ENCODE results near the gene SEMA3B.
"Not testable (repeated sequence)": the region's sequence is repeated elsewhere in the genome, so short reads cannot be mapped to it uniquely, and the experiment has no call there.

Gene SEMA3B

GRCh38 chr3:50260027-50260941 lies 8.7 kb upstream of the SEMA3B start:
- DNase-seq, result peak; percentile 83

- no peak for DNase-seq
Observed at GRCh38 chr3:50260942-50261441, 8.0 kb upstream of the SEMA3B start.

DNA sequence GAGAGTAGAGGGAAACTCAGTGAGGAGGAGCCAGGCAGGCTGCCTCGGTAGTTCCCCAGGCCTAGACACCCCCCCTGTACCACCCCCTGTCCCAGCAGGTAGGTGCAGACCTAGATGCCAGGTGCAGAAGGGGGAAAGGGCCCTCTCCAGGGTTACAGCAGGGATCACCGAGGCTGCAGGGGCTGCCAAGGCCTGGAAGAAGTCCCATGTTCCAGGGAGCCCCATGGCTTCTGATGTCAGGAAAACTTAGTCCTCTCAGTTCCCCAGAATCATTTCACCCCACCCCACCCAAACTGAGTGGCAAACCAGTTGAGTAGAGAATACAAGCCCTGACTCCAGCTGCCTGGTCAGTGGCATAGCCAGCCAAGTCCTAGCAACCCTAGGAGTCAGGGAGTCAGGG lies 7.4 kb upstream of the SEMA3B start:
- no peak for DNase-seq

GRCh38 chr3:50262200-50262599 lies 6.7 kb upstream of the SEMA3B start:
- DNase-seq, result not testable (repeated sequence)

DNA sequence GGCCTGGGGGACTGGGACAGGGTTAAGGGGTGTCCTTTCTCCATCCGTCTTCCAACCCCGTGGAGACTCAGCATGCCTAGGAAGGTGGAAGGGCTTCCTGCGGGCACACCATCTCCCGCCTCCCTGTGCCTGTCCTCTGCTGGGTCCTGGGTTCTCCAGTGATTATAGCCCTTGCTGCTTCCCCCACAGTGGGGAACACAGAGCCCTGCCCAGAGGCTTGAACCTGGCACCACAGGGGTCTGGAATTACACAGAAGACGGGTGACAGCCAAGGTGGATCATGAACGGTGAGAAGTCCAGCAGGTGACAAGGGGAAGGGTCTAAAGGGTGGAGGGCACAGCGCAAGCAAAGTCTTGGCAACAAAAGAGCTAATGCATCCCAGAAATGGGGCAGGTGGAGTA lies 6.2 kb upstream of the SEMA3B start:
- DNase-seq, result no peak

DNA sequence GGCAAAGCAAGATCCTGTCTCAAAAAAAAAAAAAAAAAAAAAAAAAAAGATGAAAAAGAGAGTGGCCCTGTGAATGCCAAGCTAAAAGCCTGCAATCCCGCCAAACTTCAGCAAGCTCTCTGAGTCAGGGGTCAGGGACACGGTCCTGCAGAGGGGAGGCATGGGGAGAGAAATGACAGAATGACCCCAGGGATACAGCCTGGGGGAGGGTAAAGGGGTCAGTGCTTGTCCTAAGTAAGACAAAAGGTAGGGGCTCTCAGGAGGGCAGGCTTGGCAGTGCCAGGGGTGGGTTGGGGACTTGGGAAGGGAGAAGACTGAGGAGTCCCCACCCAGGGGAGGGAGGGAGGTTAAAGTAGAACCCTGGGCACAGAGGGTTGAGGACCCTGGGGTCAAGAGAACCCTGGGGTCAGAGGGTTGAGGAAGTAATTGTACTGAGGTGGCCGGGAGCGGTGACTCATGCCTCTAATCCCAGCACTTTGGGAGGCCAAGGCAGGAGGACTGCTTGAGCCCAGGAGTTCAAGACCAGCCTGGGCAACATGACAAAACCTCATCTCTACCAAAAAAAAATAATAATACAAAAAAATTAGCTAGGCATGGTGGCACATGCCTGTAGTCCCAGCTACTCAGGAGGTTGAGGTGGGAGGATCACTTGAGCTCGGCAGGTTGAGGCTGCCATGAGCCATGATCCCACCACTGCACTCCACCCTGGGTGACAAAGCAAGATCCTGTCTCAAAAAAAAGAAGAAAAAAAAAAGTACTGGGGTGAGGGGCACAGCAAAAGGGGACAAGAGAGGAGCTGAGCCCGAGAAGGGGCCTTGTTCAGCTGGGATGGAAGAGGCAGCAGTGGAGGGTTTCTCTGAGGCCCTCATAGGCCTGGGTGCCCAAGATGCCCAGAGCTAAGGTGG lies 5.2 kb upstream of the SEMA3B start:
- no peak for DNase-seq

GRCh38 chr3:50264383-50264963 lies 4.5 kb upstream of the SEMA3B start:
- no peak for DNase-seq

GRCh38 chr3:50264964-50265485 lies 3.9 kb upstream of the SEMA3B start:
- DNase-seq, result no peak

- DNase-seq, result no peak
Observed at GRCh38 chr3:50265571-50265970, 3.4 kb upstream of the SEMA3B start.

- no peak for DNase-seq
Observed at GRCh38 chr3:50266017-50266416, 2.9 kb upstream of the SEMA3B start.

DNA sequence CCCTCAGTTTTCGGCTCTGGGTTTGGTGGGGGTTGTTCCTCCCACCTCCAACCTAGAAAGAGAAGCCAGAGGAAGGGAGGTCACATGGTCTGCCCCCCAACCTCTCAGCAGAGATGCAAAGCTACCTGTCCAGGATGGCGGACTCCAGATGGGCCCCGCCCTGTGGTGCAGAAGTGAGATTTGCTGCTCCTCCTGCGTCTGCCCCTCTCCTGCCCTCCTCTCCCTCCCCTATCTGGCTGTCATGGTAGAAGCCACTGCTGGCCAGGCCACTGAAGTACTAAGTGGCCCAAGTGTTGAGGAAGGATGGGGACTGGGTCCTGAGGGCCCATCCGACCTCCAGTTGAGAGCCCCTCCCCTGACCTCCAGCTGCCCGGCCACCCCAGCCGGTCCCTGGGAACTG lies 2.1 kb upstream of the SEMA3B start:
- no peak for DNase-seq

- DNase-seq, result no peak
Observed at GRCh38 chr3:50267280-50267913, 1.6 kb upstream of the SEMA3B start.

DNA sequence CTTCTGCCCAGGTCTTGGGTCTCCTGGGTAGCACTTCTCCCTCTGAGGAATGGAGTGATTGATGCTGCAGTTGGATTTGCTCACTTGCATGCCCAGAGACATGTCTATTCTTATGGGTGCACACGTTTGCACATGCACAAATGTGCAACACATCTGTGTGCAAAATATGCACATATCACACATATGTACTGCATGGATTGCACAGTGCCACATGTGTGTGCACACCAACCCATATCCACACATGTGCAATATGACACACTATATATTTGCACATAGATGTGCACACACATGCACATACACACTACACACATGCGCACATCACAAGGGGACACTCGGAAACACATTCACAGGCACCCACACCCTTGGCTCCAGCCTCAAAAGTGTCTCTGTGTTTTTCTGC lies 671 bp upstream of the SEMA3B start:
- no peak for DNase-seq

- DNase-seq, result no peak
Observed at GRCh38 chr3:50269460-50269859, 513 bp downstream of the SEMA3B start.

GRCh38 chr3:50269977-50270413 lies 1.0 kb downstream of the SEMA3B start:
- DNase-seq, result no peak

DNA sequence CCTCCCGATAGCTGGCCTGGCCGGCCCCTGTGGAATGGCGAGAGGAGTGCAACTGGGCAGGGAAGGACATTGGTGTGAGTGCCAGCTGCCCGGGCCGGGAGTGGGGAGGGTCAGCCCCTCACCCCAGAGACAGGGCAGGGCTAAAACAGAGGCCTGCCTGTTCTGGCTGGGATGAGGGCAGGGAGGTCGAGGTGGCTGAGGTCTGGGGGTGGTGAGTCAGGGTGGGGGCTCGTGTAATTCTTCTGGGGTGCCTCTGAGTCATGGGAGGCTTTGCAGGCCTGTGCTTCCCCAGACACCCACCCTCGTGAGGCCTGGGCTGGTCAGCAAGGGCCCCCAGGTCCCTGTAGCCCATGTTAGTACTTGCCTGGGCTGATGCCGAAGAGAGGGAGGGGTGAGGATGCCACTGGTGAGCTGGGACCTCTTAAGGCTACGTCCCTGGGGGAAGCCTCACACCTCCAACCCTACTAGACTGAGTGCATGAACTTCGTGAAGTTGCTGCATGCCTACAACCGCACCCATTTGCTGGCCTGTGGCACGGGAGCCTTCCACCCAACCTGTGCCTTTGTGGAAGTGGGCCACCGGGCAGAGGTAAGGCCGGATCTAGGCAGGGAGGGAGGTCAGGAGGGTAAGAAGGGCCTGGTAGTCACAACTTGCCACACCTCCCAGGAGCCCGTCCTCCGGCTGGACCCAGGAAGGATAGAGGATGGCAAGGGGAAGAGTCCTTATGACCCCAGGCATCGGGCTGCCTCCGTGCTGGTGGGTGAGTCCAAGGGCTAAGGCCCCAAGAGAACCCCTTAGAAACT lies 1.7 kb downstream of the SEMA3B start:
- DNase-seq, result no peak

GRCh38 chr3:50271314-50271936 lies 2.5 kb downstream of the SEMA3B start:
- no peak for DNase-seq

DNA sequence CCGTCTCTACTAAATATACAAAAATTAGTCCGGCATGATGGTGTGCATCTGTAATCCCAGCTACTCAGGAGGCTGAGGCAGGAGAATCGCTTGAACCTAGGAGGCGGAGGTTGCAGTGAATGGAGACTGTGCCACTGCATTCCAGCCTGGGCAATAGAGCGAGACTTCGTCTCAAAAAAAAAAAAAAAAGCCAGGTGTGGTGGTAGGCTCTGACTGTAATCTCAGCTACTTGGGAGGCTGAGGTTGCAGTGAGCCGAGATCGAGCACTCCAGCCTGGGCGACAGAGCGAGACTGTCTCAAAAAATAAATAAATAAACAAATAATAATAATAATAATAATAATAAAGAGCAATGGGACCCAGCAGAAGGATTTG lies 3.6 kb downstream of the SEMA3B start:
- not testable (repeated sequence) for DNase-seq

GRCh38 chr3:50272911-50273688 lies 4.2 kb downstream of the SEMA3B start:
- DNase-seq, result peak; percentile 93

DNA sequence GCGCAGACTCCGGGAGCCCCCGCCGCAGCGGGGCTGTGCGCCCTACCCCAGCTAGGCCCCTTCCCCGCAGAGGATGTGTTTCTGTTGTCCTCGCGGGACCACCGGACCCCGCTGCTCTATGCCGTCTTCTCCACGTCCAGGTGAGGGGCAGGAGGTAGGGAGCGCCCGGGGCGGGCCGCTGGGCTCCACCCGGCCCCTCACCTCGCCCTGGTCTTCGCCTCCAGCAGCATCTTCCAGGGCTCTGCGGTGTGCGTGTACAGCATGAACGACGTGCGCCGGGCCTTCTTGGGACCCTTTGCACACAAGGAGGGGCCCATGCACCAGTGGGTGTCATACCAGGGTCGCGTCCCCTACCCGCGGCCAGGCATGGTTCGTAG lies 4.7 kb downstream of the SEMA3B start:
- DNase-seq, result no peak

All from stimulated activated CD4-positive, alpha-beta T cell treated with anti-CD3 and anti-CD28 coated beads, Interleukin-12 subunit alpha, Interleukin-12 subunit beta, amount 100 ng/mL, for 4 hours (primary cell).